GM21447 (cell line): Measurements from ENCODE around the gene MAPK12.
"Not testable (repeated sequence)": the region's sequence is repeated elsewhere in the genome, so short reads cannot be mapped to it uniquely, and the experiment has no call there.

Experiments
- ATAC-seq: cut with Tn5 transposase; IDR thresholded peaks from one replicate; pipeline ENCODE4 v1.9.1; 2021; ENCODE audit not compliant: unreplicated experiment

MAPK12 gene

GRCh38 chr22:50282361-50283155 is 21.1 kb upstream of the MAPK12 start:
- ATAC-seq = no peak

GRCh38 chr22:50281957-50282356 is 20.5 kb upstream of the MAPK12 start:
- no peak for ATAC-seq

- no peak for ATAC-seq
These were observed 19.9 kb upstream of the MAPK12 start for GRCh38 chr22:50281384-50281760.

- no peak for ATAC-seq
These were observed 19.4 kb upstream of the MAPK12 start for GRCh38 chr22:50280708-50281383.

- no peak for ATAC-seq
These were observed 18.7 kb upstream of the MAPK12 start for GRCh38 chr22:50280022-50280707.

GRCh38 chr22:50278956-50279619 is 17.6 kb upstream of the MAPK12 start:
- no peak for ATAC-seq

GRCh38 chr22:50278461-50278860 is 17.0 kb upstream of the MAPK12 start:
- ATAC-seq = no peak

GRCh38 chr22:50277761-50278160 is 16.3 kb upstream of the MAPK12 start:
- no peak for ATAC-seq

GRCh38 chr22:50276143-50276542 is 14.7 kb upstream of the MAPK12 start:
- no peak for ATAC-seq

GRCh38 chr22:50275181-50276055 is 13.9 kb upstream of the MAPK12 start:
- no peak for ATAC-seq

GRCh38 chr22:50274771-50275170 is 13.3 kb upstream of the MAPK12 start:
- ATAC-seq = no peak

GRCh38 chr22:50274311-50274710 is 12.8 kb upstream of the MAPK12 start:
- no peak for ATAC-seq

GRCh38 chr22:50273781-50274180 is 12.3 kb upstream of the MAPK12 start:
- ATAC-seq = not testable (repeated sequence)

GRCh38 chr22:50273352-50273751 is 11.9 kb upstream of the MAPK12 start:
- not testable (repeated sequence) for ATAC-seq

GRCh38 chr22:50272044-50272802 is 10.7 kb upstream of the MAPK12 start:
- ATAC-seq = no peak

GRCh38 chr22:50271519-50271970 is 10.1 kb upstream of the MAPK12 start:
- ATAC-seq = no peak

GRCh38 chr22:50270666-50271394 is 9.3 kb upstream of the MAPK12 start:
- no peak for ATAC-seq

- no peak for ATAC-seq
These were observed 8.6 kb upstream of the MAPK12 start, which contains the start of gene MAPK11 for GRCh38 chr22:50269970-50270665. TSS of gene MAPK11 (minus strand) at chr22:50270380. CDS start at chr22:50270292, 88 bp downstream.
